ENCODE measurements around the gene VPS11.

- TF ChIP-seq CTCF (IDR thresholded peaks at IDR 0.05; ENCODE audit: low read depth, low read length) (no peak), EZH2phosphoT487 (IDR thresholded peaks at IDR 0.05; ENCODE audit: low read depth) (no peak)
These were observed 19.5 kb downstream of the VPS11 start for GRCh38 chr11:119087123-119087522.

All from OCI-LY3 (cell line).